HCT116 (cell line): Measurements from ENCODE around the gene GPRC5C. TPM values are rescaled to one million over a fixed set of nuclear protein-coding genes. Genes with fewer than 3 reads are reported as not detected.

Source experiments
- ATAC-seq: fragments of 200-7000 bp; cut with Tn5 transposase; 2 replicates; pipeline ENCODE4 v1.9.1; 2020; ENCODE audit warnings: mild to moderate bottlenecking, moderate library complexity
- BruUV-seq: library from RNA; stranded (reverse); fragments of 400-500 nt; replicated peaks from 2 replicates; lab custom pipeline; 2021; lab: Mats Ljungman, UMichigan
- CTCF ChIA-PET: fragments of 300-600 bp; sonication (Branson Sonifier 250); formaldehyde crosslinking; loops from one replicate; lab custom pipeline; 2021; ENCODE audit warnings: antibody characterized with exemption; lab: Charles Lee
- POLR2A ChIA-PET: fragments of 300-600, 350-600 bp; sonication (Branson Sonifier 250); formaldehyde crosslinking; loops from one replicate; lab custom pipeline; 2021; ENCODE audit warnings: antibody characterized with exemption; lab: Charles Lee
- RAD21 ChIA-PET, 2 experiments: fragments of 300-600 bp; sonication (Branson Sonifier 250); formaldehyde crosslinking; loops; one replicate each; lab custom pipeline; 2023; ENCODE audit warnings: low total read pairs in 2 of 2; ENCODE audit not compliant: uncharacterized antibody in 2 of 2, unreplicated experiment in 2 of 2, low non-redundant PET in 1 of 2; lab: Charles Lee
- DNase-seq: peaks from one replicate; pipeline ENCODE4 v3.0.0-alpha.2; 2010; ENCODE audit warnings: low read depth, low spot score
- H2AFZ ChIP-seq: fragments of 200-600 bp; shearing (Covaris generic), sonication (generic); 2 replicates; pipeline ENCODE4 v1.6.1; 2017; ENCODE audit warnings: low read depth, mixed run types, mixed read lengths, antibody characterized with exemption, low read length; ENCODE audit not compliant: poor library complexity, severe bottlenecking
- H3K27ac ChIP-seq: 2 replicates; pipeline ENCODE4 v1.5.1; 2012; ENCODE audit warnings: low read depth, low read length
- H3K27me3 ChIP-seq: fragments of 200-600 bp; sonication (generic); 2 replicates; pipeline ENCODE4 v1.6.1; 2016; ENCODE audit warnings: mixed run types, low read length, mixed read lengths; ENCODE audit not compliant: insufficient read depth
- H3K36me3 ChIP-seq, 2 experiments: fragments of 200-500 bp in 1 of 2; fragments of 200-600 bp in 1 of 2; sonication (Bioruptor generic) in 1 of 2; sonication (generic) in 1 of 2; 2 replicates each; pipeline versions ENCODE4 v1.5.1 to v1.6.1; 2014 to 2016; ENCODE audit warnings: low read length in 2 of 2, inconsistent platforms in 1 of 2, mixed read lengths in 1 of 2, mixed run types in 1 of 2; ENCODE audit not compliant: insufficient read depth in 2 of 2, control insufficient read depth in 1 of 2
- H3K4me1 ChIP-seq, 2 experiments: fragments of 200-600 bp in 1 of 2; sonication (generic) in 1 of 2; 2 replicates each; pipeline versions ENCODE4 v1.5.1 to v1.6.1; 2012 to 2017; ENCODE audit warnings: low read length in 2 of 2, inconsistent platforms in 1 of 2, mild to moderate bottlenecking in 1 of 2, mixed read lengths in 1 of 2, mixed run types in 1 of 2, moderate library complexity in 1 of 2; ENCODE audit not compliant: insufficient read depth in 2 of 2, control insufficient read depth in 1 of 2
- H3K4me2 ChIP-seq: fragments of 200-600 bp; sonication (generic); 2 replicates; pipeline ENCODE4 v1.6.1; 2017; ENCODE audit warnings: mixed run types, low read length, mixed read lengths
- H3K4me3 ChIP-seq, 2 experiments: fragments of 200-600 bp in 1 of 2; sonication (generic) in 1 of 2; replicated peaks in 1 of 2; 2 replicates each; pipeline ENCODE4 v1.5.1; 2011 to 2016; ENCODE audit warnings: low read length in 2 of 2, control low read depth in 1 of 2, low read depth in 1 of 2, mild to moderate bottlenecking in 1 of 2, mixed read lengths in 1 of 2, mixed run types in 1 of 2
- H3K79me2 ChIP-seq: fragments of 200-600 bp; sonication (generic); 2 replicates; pipeline ENCODE4 v1.6.1; 2017; ENCODE audit warnings: mild to moderate bottlenecking, mixed run types, low read length, moderate library complexity, mixed read lengths; ENCODE audit not compliant: insufficient read depth
- H3K9ac ChIP-seq: fragments of 200-600 bp; sonication (generic); 2 replicates; pipeline ENCODE4 v1.6.1; 2016; ENCODE audit warnings: low read length, mixed read lengths
- H3K9me2 ChIP-seq: fragments of 200-600 bp; sonication (generic), shearing (Covaris generic); 2 replicates; pipeline ENCODE4 v1.6.1; 2017; ENCODE audit warnings: mixed run types, mild to moderate bottlenecking, moderate library complexity; ENCODE audit not compliant: insufficient read depth
- H3K9me3 ChIP-seq, 2 experiments: fragments of 200-500 bp in 1 of 2; fragments of 200-600 bp in 1 of 2; sonication (Bioruptor generic) in 1 of 2; sonication (generic) in 1 of 2; 2 replicates each; pipeline ENCODE4 v1.6.1; 2014 to 2017; ENCODE audit warnings: low read length in 2 of 2, mixed read lengths in 2 of 2, inconsistent platforms in 1 of 2, low read depth in 1 of 2, mild to moderate bottlenecking in 1 of 2, mixed run types in 1 of 2, moderate library complexity in 1 of 2; ENCODE audit not compliant: control insufficient read depth in 1 of 2, insufficient read depth in 1 of 2
- H4K20me1 ChIP-seq: fragments of 200-600 bp; sonication (generic), shearing (Covaris generic); 2 replicates; pipeline ENCODE4 v1.6.1; 2017; ENCODE audit warnings: mixed run types, mild to moderate bottlenecking, moderate library complexity; ENCODE audit not compliant: insufficient read depth
- CEBPB ChIP-seq: IDR thresholded peaks from 2 replicates; pipeline ENCODE4 v1.6.1; 2012; ENCODE audit warnings: low read depth
- CTCF ChIP-seq, 3 experiments: fragments of 200-600 bp in 1 of 3; sonication (generic) in 1 of 3; IDR thresholded peaks in 2 of 3; conservative IDR thresholded peaks in 1 of 3; 2 replicates each; pipeline ENCODE4 v1.5.1; 2012 to 2017; ENCODE audit warnings: low read depth in 2 of 3, low read length in 2 of 3, antibody characterized with exemption in 1 of 3, borderline replicate concordance in 1 of 3, control low read depth in 1 of 3, mild to moderate bottlenecking in 1 of 3, mixed read lengths in 1 of 3, mixed run types in 1 of 3, moderate library complexity in 1 of 3; ENCODE audit not compliant: insufficient read depth in 1 of 3
- EZH2phosphoT487 ChIP-seq: fragments of 200-600 bp; IDR thresholded peaks from 2 replicates; pipeline ENCODE4 v1.6.1; 2018; ENCODE audit warnings: antibody characterized with exemption, borderline replicate concordance
- JUND ChIP-seq: IDR thresholded peaks from 2 replicates; pipeline ENCODE4 v1.6.1; 2012
- RAD21 ChIP-seq: IDR thresholded peaks from 2 replicates; pipeline ENCODE4 v1.6.1; 2012; ENCODE audit warnings: low read depth, mild to moderate bottlenecking
- SP1 ChIP-seq: IDR thresholded peaks from 2 replicates; pipeline ENCODE4 v1.6.1; 2012; ENCODE audit warnings: low read depth
- SRF ChIP-seq: IDR thresholded peaks from 2 replicates; pipeline ENCODE4 v1.6.1; 2012; ENCODE audit warnings: low read depth
- YY1 ChIP-seq: IDR thresholded peaks from 2 replicates; pipeline ENCODE4 v1.6.1; 2011; ENCODE audit warnings: low read length, low read depth, moderate library complexity, mild to moderate bottlenecking; ENCODE audit not compliant: insufficient replicate concordance; ENCODE audit errors: extremely low read depth
- ZNF274 ChIP-seq: fragments of 200-500 bp; sonication (Bioruptor generic); IDR thresholded peaks from 2 replicates; pipeline ENCODE4 v1.6.1; 2014; ENCODE audit warnings: mild to moderate bottlenecking, low read depth, low read length, inconsistent platforms
- intact Hi-C: fragments of 100-400 bp; cut with micrococcal nuclease; formaldehyde crosslinking; loops from 2 replicates; pipeline ENCODE4 v1.10.0; 2022
- total RNA-seq: library from RNA; stranded (reverse); gene quantifications from one replicate; pipeline ENCODE4 v1.2.1, GENCODE V29; 2021; ENCODE audit not compliant: unreplicated experiment
- TF ChIP-seq, protein P1 (sequence below): IDR thresholded peaks from 2 replicates; pipeline ENCODE4 v1.6.1; 2012; ENCODE audit warnings: low read depth
- TF ChIP-seq, protein P2 (sequence below): IDR thresholded peaks from 2 replicates; pipeline ENCODE4 v1.6.1; 2011; ENCODE audit warnings: mild to moderate bottlenecking, low read length, moderate library complexity; ENCODE audit not compliant: insufficient replicate concordance; ENCODE audit errors: extremely low read depth

Gene GPRC5C
- total RNA-seq, 1 experiment from 2014 or later: 54.4 TPM

DNA sequence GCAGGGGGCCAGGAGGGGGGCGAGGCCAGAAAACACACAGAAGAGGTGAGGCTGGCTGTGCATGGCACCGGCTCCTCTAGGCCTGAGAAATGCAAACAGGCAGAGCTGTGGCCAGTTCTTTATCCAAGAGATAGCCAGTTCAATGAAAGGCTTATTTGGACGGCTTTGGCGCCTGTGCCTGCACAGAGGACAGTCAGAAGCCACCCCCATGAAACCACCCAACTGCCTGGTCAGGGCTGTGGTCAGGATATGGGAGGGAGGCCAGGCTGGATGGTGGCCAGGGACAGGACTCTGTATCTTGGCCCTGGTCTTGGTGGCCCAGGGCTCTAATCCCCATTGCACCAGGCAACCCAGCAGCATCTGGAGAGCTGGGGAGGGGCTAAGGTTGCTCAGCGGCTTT lies 24.5 kb upstream of the GPRC5C start:
- no peaks in the 10 kb centered on the region for H3K9me2 ChIP-seq
- H3K4me2 ChIP-seq: no peak overlapping the region
- no peak overlapping the region for H3K27ac ChIP-seq
- RAD21 ChIA-PET: no interaction called here
- H3K4me3 ChIP-seq: no peak overlapping the region
- no TSS peak for BruUV-seq
- DNase-seq (no peak), ATAC-seq (no peak)
- H3K79me2 ChIP-seq: no peaks in the 10 kb centered on the region
- H4K20me1 ChIP-seq: no peaks in the 10 kb centered on the region
- peaks cover 0 to 19% of the 10 kb centered on the region in 2 experiments; a peak in 2 of 4 replicates for H3K4me1 ChIP-seq
- H3K27me3 ChIP-seq: no peaks in the 10 kb centered on the region
- H3K9me3 ChIP-seq: no peaks in the 10 kb centered on the region
- H3K9ac ChIP-seq: no peak overlapping the region
- no peak overlapping the region for H2AFZ ChIP-seq
- CTCF ChIA-PET: interaction anchor here (0.9 to 1.0 kb wide), 2 partner anchors 17 to 31 kb away, joined by 3 to 4 read pairs; no protein-coding TSS in a partner anchor
- no peak for TF ChIP-seq CTCF (IDR thresholded peaks at IDR 0.05 in 2 of 3, conservative IDR thresholded peaks at IDR 0.05 in 1 of 3; ENCODE audit: borderline replicate concordance in 1 of 3, insufficient read depth in 1 of 3, low read depth in 2 of 3, low read length in 2 of 3)
- TF ChIP-seq YY1: no peak
- no peak for TF ChIP-seq EZH2phosphoT487
- no peak for TF ChIP-seq SRF
- no peak for TF ChIP-seq RAD21
- TF ChIP-seq SP1: no peak
- TF ChIP-seq CEBPB: no peak
- TF ChIP-seq, protein P1, sequence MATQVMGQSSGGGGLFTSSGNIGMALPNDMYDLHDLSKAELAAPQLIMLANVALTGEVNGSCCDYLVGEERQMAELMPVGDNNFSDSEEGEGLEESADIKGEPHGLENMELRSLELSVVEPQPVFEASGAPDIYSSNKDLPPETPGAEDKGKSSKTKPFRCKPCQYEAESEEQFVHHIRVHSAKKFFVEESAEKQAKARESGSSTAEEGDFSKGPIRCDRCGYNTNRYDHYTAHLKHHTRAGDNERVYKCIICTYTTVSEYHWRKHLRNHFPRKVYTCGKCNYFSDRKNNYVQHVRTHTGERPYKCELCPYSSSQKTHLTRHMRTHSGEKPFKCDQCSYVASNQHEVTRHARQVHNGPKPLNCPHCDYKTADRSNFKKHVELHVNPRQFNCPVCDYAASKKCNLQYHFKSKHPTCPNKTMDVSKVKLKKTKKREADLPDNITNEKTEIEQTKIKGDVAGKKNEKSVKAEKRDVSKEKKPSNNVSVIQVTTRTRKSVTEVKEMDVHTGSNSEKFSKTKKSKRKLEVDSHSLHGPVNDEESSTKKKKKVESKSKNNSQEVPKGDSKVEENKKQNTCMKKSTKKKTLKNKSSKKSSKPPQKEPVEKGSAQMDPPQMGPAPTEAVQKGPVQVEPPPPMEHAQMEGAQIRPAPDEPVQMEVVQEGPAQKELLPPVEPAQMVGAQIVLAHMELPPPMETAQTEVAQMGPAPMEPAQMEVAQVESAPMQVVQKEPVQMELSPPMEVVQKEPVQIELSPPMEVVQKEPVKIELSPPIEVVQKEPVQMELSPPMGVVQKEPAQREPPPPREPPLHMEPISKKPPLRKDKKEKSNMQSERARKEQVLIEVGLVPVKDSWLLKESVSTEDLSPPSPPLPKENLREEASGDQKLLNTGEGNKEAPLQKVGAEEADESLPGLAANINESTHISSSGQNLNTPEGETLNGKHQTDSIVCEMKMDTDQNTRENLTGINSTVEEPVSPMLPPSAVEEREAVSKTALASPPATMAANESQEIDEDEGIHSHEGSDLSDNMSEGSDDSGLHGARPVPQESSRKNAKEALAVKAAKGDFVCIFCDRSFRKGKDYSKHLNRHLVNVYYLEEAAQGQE: no peak
- TF ChIP-seq JUND: no peak
- TF ChIP-seq ZNF274: no peak
- TF ChIP-seq, protein P2, sequence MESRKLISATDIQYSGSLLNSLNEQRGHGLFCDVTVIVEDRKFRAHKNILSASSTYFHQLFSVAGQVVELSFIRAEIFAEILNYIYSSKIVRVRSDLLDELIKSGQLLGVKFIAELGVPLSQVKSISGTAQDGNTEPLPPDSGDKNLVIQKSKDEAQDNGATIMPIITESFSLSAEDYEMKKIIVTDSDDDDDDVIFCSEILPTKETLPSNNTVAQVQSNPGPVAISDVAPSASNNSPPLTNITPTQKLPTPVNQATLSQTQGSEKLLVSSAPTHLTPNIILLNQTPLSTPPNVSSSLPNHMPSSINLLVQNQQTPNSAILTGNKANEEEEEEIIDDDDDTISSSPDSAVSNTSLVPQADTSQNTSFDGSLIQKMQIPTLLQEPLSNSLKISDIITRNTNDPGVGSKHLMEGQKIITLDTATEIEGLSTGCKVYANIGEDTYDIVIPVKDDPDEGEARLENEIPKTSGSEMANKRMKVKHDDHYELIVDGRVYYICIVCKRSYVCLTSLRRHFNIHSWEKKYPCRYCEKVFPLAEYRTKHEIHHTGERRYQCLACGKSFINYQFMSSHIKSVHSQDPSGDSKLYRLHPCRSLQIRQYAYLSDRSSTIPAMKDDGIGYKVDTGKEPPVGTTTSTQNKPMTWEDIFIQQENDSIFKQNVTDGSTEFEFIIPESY: no peak
- POLR2A ChIA-PET: interaction anchor here (1.2 kb wide), 1 partner anchor 10 kb away, joined by 3 read pairs; no protein-coding TSS in a partner anchor
- intact Hi-C loops: no loop called here
- H3K36me3 ChIP-seq: no peaks in the 10 kb centered on the region
